Colonic mucosa (tissue), 4 donors: ENCODE measurements around the gene CKM. TPM values are rescaled to one million over a fixed set of nuclear protein-coding genes. Genes with fewer than 3 reads are reported as not detected.
"Not testable (repeated sequence)": the region's sequence is repeated elsewhere in the genome, so short reads cannot be mapped to it uniquely, and the experiment has no call there.

ENCODE experiments used
- DNase-seq: peaks from one replicate; pipeline ENCODE4 v3.0.0-alpha.2; 2020
- H3K27ac ChIP-seq: fragments of 200-600 bp; one replicate; pipeline ENCODE4 v1.8.0; 2021
- H3K27me3 ChIP-seq: fragments of 200-600 bp; one replicate; pipeline ENCODE4 v1.8.0; 2021
- H3K36me3 ChIP-seq: fragments of 200-600 bp; one replicate; pipeline ENCODE4 v1.8.0; 2021
- H3K4me1 ChIP-seq: fragments of 200-600 bp; one replicate; pipeline ENCODE4 v1.8.0; 2021; ENCODE audit warnings: mild to moderate bottlenecking
- H3K4me3 ChIP-seq: fragments of 200-600 bp; one replicate; pipeline ENCODE4 v1.8.0; 2021
- H3K9ac ChIP-seq, 2 donors: one replicate each; pipeline ENCODE4 v1.7.0; 2013; ENCODE audit warnings: control low read depth in 2 of 2, low read depth in 2 of 2, low read length in 2 of 2
- H3K9me3 ChIP-seq: fragments of 200-600 bp; one replicate; pipeline ENCODE4 v1.8.0; 2021
- CTCF ChIP-seq: fragments of 200-600 bp; IDR thresholded peaks from one replicate; pipeline ENCODE4 v1.8.0; 2022; ENCODE audit warnings: antibody characterized with exemption, mild to moderate bottlenecking
- intact Hi-C: fragments of 100-400 bp; cut with DNase I; formaldehyde crosslinking; loops from one replicate; pipeline ENCODE4 v1.14.1; 2022
- total RNA-seq, 2 donors: library from RNA; stranded (reverse); fragmentation: NEBNext Ultra II Directional in 1 of 2; extraction: Animal tissue kit (Norgen Biotek cat#: 25700) in 1 of 2; gene quantifications; one replicate each; pipeline ENCODE4 v1.2.1, GENCODE V29; 2021
- donor health status: healthy.
- donor health status: DM: no; HTN: no; CAD: no.
- donor health status: DM: no; HTN: no; CAD: no.

Gene CKM
- total RNA-seq, 2 donors from 2014 or later = 0.53 TPM; not detected in 1

GRCh38 chr19:45315304-45315703 is 7.4 kb downstream of the CKM start:
- no peak for DNase-seq
- Histone ChIP-seq H3K27ac (no peak overlapping the region), H3K4me1 (no peaks in the 10 kb centered on the region), H3K27me3 (no peaks in the 10 kb centered on the region), H3K4me3 (no peak overlapping the region), H3K9me3 (no peaks in the 10 kb centered on the region), H3K9ac (no peak overlapping the region), H3K36me3 (no peaks in the 10 kb centered on the region)
- intact Hi-C loops = no loop called here
- no peak for TF ChIP-seq CTCF

- Histone ChIP-seq H3K9ac (no peak overlapping the region), H3K4me1 (no peaks in the 10 kb centered on the region), H3K27me3 (no peaks in the 10 kb centered on the region), H3K36me3 (no peaks in the 10 kb centered on the region), H3K27ac (no peak overlapping the region), H3K4me3 (no peak overlapping the region), H3K9me3 (no peaks in the 10 kb centered on the region)
- no peak for TF ChIP-seq CTCF
- intact Hi-C loops = no loop called here
- no peak for DNase-seq
Observed at GRCh38 chr19:45314708-45315245, 7.9 kb downstream of the CKM start.

GRCh38 chr19:45312285-45312684 is 10.4 kb downstream of the CKM start:
- H3K36me3 ChIP-seq, H3K4me1 ChIP-seq, H3K4me3 ChIP-seq, DNase-seq, H3K27ac ChIP-seq, H3K9ac ChIP-seq, intact Hi-C loops, H3K27me3 ChIP-seq, H3K9me3 ChIP-seq: not testable (repeated sequence)

DNA sequence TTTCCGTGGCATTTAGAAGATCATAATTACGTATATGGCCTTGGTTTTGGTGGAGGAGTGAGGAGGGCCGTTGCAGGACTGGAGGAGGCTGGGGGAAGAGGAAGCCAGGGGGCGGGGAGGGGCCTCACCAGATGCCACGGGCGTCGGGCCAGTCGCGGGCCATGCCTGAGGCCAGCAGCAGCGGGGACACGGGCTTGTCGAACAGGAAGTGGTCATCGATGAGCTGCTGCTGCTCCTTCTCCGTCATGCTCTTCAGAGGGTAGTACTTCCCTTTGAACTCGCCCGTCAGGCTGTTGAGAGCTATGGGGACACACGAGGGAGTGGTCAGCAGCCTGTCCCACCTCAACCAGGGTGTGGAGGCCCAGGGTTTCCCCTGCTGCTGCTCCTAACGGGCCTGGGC is 11.1 kb downstream of the CKM start:
- Histone ChIP-seq H3K4me1 (no peaks in the 10 kb centered on the region), H3K36me3 (no peaks in the 10 kb centered on the region), H3K27me3 (no peaks in the 10 kb centered on the region), H3K9ac (no peak overlapping the region), H3K27ac (no peak overlapping the region), H3K4me3 (no peak overlapping the region), H3K9me3 (no peaks in the 10 kb centered on the region)
- no peak for DNase-seq
- intact Hi-C loops = no loop called here
- no peak for TF ChIP-seq CTCF

GRCh38 chr19:45309322-45309721 is 13.4 kb downstream of the CKM start:
- H3K27ac ChIP-seq, H3K9me3 ChIP-seq, H3K36me3 ChIP-seq, intact Hi-C loops, H3K4me3 ChIP-seq, DNase-seq, H3K9ac ChIP-seq, H3K27me3 ChIP-seq, H3K4me1 ChIP-seq: not testable (repeated sequence)

DNA sequence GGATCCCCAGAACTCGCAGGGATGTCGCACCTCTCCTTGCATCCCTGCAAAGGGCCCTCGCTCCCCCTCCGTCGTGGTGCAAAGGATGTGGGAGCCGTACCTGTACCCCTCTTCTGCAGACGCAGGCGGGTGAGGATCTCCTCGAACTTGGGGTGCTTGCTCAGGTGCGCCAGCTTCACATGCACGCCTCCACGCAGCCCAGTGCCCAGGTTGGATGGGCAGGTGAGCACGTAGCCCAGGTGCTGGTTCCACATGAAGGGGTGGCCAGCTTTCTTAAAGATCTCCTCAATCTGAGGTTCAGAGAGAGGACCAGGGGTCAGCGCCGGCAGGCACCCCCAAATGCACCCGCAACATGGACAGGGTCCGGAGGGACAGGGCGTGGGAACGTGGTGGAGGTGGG is 15.3 kb downstream of the CKM start:
- Histone ChIP-seq H3K27me3 (no peaks in the 10 kb centered on the region), H3K4me3 (no peak overlapping the region), H3K9me3 (no peaks in the 10 kb centered on the region), H3K36me3 (no peaks in the 10 kb centered on the region), H3K4me1 (no peaks in the 10 kb centered on the region), H3K9ac (no peak overlapping the region), H3K27ac (no peak overlapping the region)
- DNase-seq = no peak
- TF ChIP-seq CTCF = no peak
- intact Hi-C loops = no loop called here
